ENCODE measurements around the gene SLC35E4.
"Not testable (repeated sequence)": the region's sequence is repeated elsewhere in the genome, so short reads cannot be mapped to it uniquely, and the experiment has no call there.

The SLC35E4 gene

GRCh38 chr22:30611197-30611596 lies 24.4 kb upstream of the SLC35E4 start:
- H3K4me3 ChIP-seq (ENCODE audit: control insufficient read depth, low read depth, low read length): no peak overlapping the region
- no peak for DNase-seq (ENCODE audit: low read depth)
- TF ChIP-seq, protein P1, sequence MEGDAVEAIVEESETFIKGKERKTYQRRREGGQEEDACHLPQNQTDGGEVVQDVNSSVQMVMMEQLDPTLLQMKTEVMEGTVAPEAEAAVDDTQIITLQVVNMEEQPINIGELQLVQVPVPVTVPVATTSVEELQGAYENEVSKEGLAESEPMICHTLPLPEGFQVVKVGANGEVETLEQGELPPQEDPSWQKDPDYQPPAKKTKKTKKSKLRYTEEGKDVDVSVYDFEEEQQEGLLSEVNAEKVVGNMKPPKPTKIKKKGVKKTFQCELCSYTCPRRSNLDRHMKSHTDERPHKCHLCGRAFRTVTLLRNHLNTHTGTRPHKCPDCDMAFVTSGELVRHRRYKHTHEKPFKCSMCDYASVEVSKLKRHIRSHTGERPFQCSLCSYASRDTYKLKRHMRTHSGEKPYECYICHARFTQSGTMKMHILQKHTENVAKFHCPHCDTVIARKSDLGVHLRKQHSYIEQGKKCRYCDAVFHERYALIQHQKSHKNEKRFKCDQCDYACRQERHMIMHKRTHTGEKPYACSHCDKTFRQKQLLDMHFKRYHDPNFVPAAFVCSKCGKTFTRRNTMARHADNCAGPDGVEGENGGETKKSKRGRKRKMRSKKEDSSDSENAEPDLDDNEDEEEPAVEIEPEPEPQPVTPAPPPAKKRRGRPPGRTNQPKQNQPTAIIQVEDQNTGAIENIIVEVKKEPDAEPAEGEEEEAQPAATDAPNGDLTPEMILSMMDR (conservative IDR thresholded peaks at IDR 0.05; ENCODE audit: control insufficient read depth, insufficient read depth, low read depth, low read length): no peak

DNA sequence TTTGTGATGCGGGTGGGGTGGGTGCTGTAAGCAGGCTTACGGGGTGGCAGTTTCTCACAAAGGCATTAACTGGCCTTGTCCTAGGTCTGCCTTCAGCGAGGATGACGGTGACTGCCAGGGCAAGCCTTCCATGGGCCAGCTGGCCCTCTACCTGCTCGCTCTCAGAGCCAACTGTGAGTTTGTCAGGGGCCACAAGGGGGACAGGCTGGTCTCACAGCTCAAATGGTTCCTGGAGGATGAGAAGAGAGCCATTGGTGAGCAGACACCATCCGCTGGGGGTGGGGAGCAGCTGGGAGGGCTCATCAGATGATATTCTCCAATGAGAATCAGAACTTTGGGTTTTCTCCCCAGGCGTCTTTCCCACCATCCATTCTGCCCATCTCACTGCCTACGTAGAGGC lies 22.8 kb upstream of the SLC35E4 start:
- TF ChIP-seq, protein P1 (conservative IDR thresholded peaks at IDR 0.05; ENCODE audit: control insufficient read depth, insufficient read depth, low read depth, low read length): no peak
- H3K4me3 ChIP-seq (ENCODE audit: control insufficient read depth, low read depth, low read length): no peak overlapping the region
- no peak for DNase-seq (ENCODE audit: low read depth)

DNA sequence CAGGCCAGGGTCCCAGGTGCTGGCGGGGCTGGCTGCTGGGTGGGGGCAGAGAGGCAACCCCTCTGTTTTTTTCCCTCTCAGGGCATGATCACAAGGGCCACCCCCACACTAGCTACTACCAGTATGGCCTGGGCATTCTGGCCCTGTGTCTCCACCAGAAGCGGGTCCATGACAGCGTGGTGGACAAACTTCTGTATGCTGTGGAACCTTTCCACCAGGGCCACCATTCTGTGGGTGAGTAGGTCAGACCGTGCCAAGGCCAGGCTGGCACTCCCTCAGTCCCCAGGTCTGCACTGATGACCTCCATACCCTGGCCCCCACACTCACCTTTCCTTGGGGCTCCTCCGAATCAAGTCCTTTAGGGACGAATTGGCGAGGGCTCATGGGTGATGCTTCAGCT lies 21.3 kb upstream of the SLC35E4 start:
- H3K4me3 ChIP-seq (ENCODE audit: control insufficient read depth, low read depth, low read length): no peak overlapping the region
- DNase-seq (ENCODE audit: low read depth): no peak
- TF ChIP-seq, protein P1 (conservative IDR thresholded peaks at IDR 0.05; ENCODE audit: control insufficient read depth, insufficient read depth, low read depth, low read length): no peak

DNA sequence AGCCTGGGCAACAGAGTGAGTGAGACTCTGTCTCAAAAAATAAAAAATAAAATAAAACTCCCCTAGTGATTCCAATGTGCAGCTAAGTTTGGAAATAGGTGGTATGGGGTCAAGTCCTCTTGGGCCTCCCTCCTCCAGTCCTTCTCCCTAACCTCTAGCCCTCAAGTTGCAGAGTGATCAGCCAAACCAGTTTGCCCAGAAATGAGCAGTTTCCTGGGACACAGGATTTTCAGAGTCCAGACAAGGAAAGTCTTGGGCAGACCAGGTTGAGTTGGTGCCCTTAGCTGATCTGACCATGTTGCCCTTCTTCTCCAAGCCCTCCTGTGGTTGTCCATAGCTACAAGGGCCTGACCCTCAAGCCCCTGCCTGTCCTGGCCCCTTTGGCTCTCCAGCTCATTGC lies 20.7 kb upstream of the SLC35E4 start:
- H3K4me3 ChIP-seq (ENCODE audit: control insufficient read depth, low read depth, low read length): no peak overlapping the region
- no peak for DNase-seq (ENCODE audit: low read depth)
- TF ChIP-seq, protein P1 (conservative IDR thresholded peaks at IDR 0.05; ENCODE audit: control insufficient read depth, insufficient read depth, low read depth, low read length): no peak

GRCh38 chr22:30615543-30615954 lies 20.0 kb upstream of the SLC35E4 start:
- TF ChIP-seq, protein P1 (conservative IDR thresholded peaks at IDR 0.05; ENCODE audit: control insufficient read depth, insufficient read depth, low read depth, low read length): no peak
- DNase-seq (ENCODE audit: low read depth): no peak
- no peak overlapping the region for H3K4me3 ChIP-seq (ENCODE audit: control insufficient read depth, low read depth, low read length)

- no peak for DNase-seq (ENCODE audit: low read depth)
- TF ChIP-seq, protein P1 (conservative IDR thresholded peaks at IDR 0.05; ENCODE audit: control insufficient read depth, insufficient read depth, low read depth, low read length): no peak
- no peak overlapping the region for H3K4me3 ChIP-seq (ENCODE audit: control insufficient read depth, low read depth, low read length)
Measured at GRCh38 chr22:30617819-30618218, 17.8 kb upstream of the SLC35E4 start.

DNA sequence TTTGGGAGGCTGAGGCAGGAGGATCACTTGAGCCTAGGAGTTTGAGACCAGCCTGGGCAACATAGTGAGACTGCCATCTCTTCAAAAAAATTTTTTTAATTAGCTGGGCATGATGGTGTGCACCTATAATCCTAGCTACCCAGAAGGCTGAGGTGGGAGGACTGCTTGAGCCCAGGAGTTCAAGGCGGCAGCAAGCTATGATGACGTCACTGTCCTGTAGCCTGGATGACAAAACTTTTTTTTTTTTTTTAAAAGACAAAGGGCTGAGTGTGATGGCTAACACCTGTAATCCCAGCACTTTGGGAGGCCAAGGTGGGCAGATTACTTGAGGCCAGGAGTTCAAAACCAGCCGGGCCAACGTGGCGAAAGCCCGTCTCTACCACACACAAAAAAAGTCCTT lies 15.7 kb upstream of the SLC35E4 start:
- DNase-seq (ENCODE audit: low read depth); H3K4me3 ChIP-seq (ENCODE audit: control insufficient read depth, low read depth, low read length): not testable (repeated sequence)

Data from fibroblast of mammary gland (primary cell).